Articular chondrocyte of knee joint (primary cell): ENCODE data around the gene TMEM132D. TPM values are rescaled to one million over a fixed set of nuclear protein-coding genes. Genes with fewer than 3 reads are reported as not detected.

Experiments used
- small RNA-seq: library from RNA; depleted of rRNA; stranded (forward); fragments of <200 nt; gene quantifications from one replicate; pipeline ENCODE3, GENCODE V24; 2012
- total RNA-seq: library from RNA; depleted of rRNA; stranded (reverse); fragments of >200 nt; gene quantifications from 2 replicates; pipeline ENCODE4 v1.2.3, GENCODE V29; 2012

Gene TMEM132D
- total RNA-seq = under 0.01 TPM in 2 replicates

GRCh38 chr12:129903956-129904829 is at the start of gene TMEM132D:
Gene TMEM132D, minus strand, starts transcription at chr12:129904025.

Small RNA genes lying within 50 kb of the gene (small RNA-seq; reads per million reads assigned to genes)
- gene RF02271 = not detected
